ENCODE measurements around the gene SATB2.

DNA sequence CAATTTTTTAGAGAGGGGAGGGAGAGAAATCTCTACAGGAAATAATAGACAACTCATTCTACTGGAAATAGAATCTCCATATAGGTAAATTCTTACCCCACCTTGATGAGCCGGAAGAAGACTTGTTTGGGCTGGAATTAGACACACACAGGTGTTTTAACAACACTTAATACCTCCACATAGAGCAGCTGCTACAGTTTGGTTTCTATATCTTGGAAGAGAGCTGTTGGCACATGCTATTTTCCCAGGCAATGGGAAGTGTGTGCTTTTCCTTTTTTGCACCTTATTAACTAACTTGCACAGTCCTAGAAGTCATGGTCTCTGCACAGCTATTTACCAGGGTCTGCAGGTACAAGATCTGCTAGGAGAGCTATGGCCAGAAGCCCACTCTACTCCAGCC, 73.7 kb downstream of the SATB2 start:
- TF ChIP-seq, protein P1, sequence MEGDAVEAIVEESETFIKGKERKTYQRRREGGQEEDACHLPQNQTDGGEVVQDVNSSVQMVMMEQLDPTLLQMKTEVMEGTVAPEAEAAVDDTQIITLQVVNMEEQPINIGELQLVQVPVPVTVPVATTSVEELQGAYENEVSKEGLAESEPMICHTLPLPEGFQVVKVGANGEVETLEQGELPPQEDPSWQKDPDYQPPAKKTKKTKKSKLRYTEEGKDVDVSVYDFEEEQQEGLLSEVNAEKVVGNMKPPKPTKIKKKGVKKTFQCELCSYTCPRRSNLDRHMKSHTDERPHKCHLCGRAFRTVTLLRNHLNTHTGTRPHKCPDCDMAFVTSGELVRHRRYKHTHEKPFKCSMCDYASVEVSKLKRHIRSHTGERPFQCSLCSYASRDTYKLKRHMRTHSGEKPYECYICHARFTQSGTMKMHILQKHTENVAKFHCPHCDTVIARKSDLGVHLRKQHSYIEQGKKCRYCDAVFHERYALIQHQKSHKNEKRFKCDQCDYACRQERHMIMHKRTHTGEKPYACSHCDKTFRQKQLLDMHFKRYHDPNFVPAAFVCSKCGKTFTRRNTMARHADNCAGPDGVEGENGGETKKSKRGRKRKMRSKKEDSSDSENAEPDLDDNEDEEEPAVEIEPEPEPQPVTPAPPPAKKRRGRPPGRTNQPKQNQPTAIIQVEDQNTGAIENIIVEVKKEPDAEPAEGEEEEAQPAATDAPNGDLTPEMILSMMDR (IDR thresholded peaks at IDR 0.05; ENCODE audit: borderline replicate concordance, extremely low read depth, low read length, poor library complexity, severe bottlenecking) = no peak
- TF ChIP-seq EZH2 (IDR thresholded peaks at IDR 0.05; ENCODE audit: borderline replicate concordance, low read depth, low read length, severe bottlenecking) = no peak
